ENCODE measurements around the gene IRGC. TPM values are rescaled to one million over a fixed set of nuclear protein-coding genes. Genes with fewer than 3 reads are reported as not detected.
A peak's percentile ranks its signal among the peaks of the same experiment; 100 is the strongest.

The IRGC gene
- total RNA-seq, 1 experiment from 2014 or later, result not detected

DNA sequence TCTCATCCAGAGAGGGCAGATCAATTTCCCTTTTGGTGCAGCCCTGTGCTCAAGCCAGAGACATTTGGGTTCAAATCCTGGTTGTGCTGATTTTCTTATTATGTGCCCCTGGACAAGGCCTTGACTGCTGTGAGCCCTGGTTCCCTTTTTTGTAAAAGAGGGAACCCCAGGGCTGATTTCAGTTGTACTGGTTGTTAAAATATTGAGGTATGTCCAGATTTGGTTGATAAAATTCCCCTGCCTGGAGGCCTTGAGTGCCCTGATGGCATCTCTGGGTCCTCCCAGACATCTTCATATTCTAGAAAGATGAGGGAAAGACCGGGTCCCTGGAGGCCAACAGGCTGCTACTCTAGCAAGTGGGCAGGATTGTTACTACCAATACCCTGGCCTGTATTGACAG, 31.6 kb upstream of the IRGC start:
- DNase-seq, result no peak
- Histone ChIP-seq H3K36me3 (no peaks in the 10 kb centered on the region), H3K4me3 (no peak overlapping the region), H3K27me3 (no peaks in the 10 kb centered on the region), H3K9me3 (no peaks in the 10 kb centered on the region)

GRCh38 chr19:43687660-43687997, 28.2 kb upstream of the IRGC start:
- no peak for DNase-seq
- H3K4me3 ChIP-seq, result no peak overlapping the region
- peaks cover 28% of the 10 kb centered on the region for H3K9me3 ChIP-seq
- H3K27me3 ChIP-seq, result no peaks in the 10 kb centered on the region
- H3K36me3 ChIP-seq, result no peaks in the 10 kb centered on the region

- H3K27me3 ChIP-seq, result no peaks in the 10 kb centered on the region
- H3K9me3 ChIP-seq, result peaks cover 28% of the 10 kb centered on the region
- DNase-seq, result no peak
- no peak overlapping the region for H3K4me3 ChIP-seq
- no peaks in the 10 kb centered on the region for H3K36me3 ChIP-seq
These were observed 27.7 kb upstream of the IRGC start for GRCh38 chr19:43688059-43688701.

GRCh38 chr19:43690444-43690843, 25.4 kb upstream of the IRGC start:
- no peak for DNase-seq
- Histone ChIP-seq H3K36me3 (no peaks in the 10 kb centered on the region), H3K9me3 (peaks cover 28% of the 10 kb centered on the region), H3K27me3 (no peaks in the 10 kb centered on the region; the same call in 1 of the 2 replicates), H3K4me3 (no peak overlapping the region)

GRCh38 chr19:43690890-43691289, 25.0 kb upstream of the IRGC start:
- no peak for DNase-seq
- no peaks in the 10 kb centered on the region for H3K36me3 ChIP-seq
- H3K9me3 ChIP-seq, result peaks cover 28% of the 10 kb centered on the region
- H3K4me3 ChIP-seq, result no peak overlapping the region
- H3K27me3 ChIP-seq, result no peaks in the 10 kb centered on the region; the same call in 1 of the 2 replicates

GRCh38 chr19:43691755-43692154, 24.1 kb upstream of the IRGC start:
- Histone ChIP-seq H3K4me3 (no peak overlapping the region), H3K9me3 (peaks cover 28% of the 10 kb centered on the region), H3K36me3 (no peaks in the 10 kb centered on the region), H3K27me3 (no peaks in the 10 kb centered on the region; the same call in 1 of the 2 replicates)
- no peak for DNase-seq

DNA sequence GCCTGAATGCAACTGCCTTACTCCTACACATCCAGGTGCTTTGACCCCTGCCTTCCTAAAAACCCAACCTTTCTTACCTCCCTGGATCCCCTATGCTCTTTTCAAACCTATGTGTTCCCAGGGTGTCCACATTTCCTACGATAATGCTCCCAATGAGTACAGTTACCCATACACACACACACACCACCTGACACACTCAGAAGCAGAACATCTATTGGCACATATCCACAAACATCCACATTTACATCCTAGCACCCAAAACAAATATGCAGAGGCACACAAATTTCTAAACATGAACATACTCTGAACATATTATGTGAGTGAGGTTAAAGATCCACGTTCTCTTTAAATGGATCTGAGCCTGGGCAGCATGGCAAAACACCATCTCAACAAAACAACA, 23.5 kb upstream of the IRGC start:
- Histone ChIP-seq H3K27me3 (no peaks in the 10 kb centered on the region; the same call in 1 of the 2 replicates), H3K4me3 (no peak overlapping the region), H3K36me3 (no peaks in the 10 kb centered on the region), H3K9me3 (peaks cover 28% of the 10 kb centered on the region)
- no peak for DNase-seq

- no peaks in the 10 kb centered on the region; the same call in 1 of the 2 replicates for H3K27me3 ChIP-seq
- peaks cover 28% of the 10 kb centered on the region for H3K9me3 ChIP-seq
- no peaks in the 10 kb centered on the region for H3K36me3 ChIP-seq
- no peak overlapping the region for H3K4me3 ChIP-seq
- no peak for DNase-seq
These were observed 23.0 kb upstream of the IRGC start for GRCh38 chr19:43692877-43693276.

DNA sequence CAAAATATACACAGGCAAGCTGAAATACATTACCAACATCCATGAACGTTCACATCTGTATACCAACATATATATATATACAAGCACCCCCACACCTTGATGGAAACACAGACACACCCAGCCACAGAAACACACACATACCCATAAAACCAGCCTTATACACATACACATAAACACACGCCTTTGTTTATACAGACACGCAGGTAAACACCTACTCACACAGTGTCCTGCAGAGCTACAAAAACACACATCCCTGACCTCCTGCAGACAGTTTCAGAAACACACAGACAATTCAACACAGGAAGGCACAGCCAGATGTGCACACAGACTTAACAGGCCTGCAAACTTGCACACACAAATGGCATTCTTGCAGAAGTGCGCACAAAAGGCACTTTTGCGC, 21.3 kb upstream of the IRGC start:
- no peak for DNase-seq
- no peaks in the 10 kb centered on the region for H3K36me3 ChIP-seq
- H3K27me3 ChIP-seq, result no peaks in the 10 kb centered on the region; the same call in 1 of the 2 replicates
- no peak overlapping the region for H3K4me3 ChIP-seq
- H3K9me3 ChIP-seq, result peaks cover 28% of the 10 kb centered on the region

- H3K4me3 ChIP-seq, result no peak overlapping the region
- no peak for DNase-seq
- peaks cover 13% of the 10 kb centered on the region for H3K9me3 ChIP-seq
- H3K36me3 ChIP-seq, result no peaks in the 10 kb centered on the region
- no peaks in the 10 kb centered on the region; the same call in 1 of the 2 replicates for H3K27me3 ChIP-seq
These were observed 19.7 kb upstream of the IRGC start for GRCh38 chr19:43695985-43696704.

DNA sequence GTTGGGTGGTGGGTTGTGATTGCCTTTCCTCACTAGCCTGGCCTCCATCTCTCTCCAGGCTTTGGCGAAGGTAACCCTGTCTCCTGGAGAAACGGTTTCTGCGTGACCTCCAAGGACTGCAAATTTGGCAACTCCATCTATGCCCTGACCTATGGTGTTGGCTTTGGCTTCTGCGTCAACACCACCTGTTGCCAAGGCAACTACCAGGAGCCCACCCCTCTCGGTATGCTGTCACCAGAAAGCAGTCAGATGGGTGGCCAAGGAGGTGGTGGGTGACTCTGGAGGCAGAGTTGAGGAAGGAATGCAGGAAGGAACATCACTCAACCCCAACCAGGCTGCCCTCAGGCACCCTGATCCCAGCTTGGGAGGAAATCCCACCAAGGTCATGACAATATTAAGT, 18.6 kb upstream of the IRGC start:
- no peak overlapping the region for H3K4me3 ChIP-seq
- no peaks in the 10 kb centered on the region for H3K36me3 ChIP-seq
- H3K9me3 ChIP-seq, result peaks cover 1% of the 10 kb centered on the region
- H3K27me3 ChIP-seq, result no peaks in the 10 kb centered on the region; the same call in 1 of the 2 replicates
- no peak for DNase-seq

DNA sequence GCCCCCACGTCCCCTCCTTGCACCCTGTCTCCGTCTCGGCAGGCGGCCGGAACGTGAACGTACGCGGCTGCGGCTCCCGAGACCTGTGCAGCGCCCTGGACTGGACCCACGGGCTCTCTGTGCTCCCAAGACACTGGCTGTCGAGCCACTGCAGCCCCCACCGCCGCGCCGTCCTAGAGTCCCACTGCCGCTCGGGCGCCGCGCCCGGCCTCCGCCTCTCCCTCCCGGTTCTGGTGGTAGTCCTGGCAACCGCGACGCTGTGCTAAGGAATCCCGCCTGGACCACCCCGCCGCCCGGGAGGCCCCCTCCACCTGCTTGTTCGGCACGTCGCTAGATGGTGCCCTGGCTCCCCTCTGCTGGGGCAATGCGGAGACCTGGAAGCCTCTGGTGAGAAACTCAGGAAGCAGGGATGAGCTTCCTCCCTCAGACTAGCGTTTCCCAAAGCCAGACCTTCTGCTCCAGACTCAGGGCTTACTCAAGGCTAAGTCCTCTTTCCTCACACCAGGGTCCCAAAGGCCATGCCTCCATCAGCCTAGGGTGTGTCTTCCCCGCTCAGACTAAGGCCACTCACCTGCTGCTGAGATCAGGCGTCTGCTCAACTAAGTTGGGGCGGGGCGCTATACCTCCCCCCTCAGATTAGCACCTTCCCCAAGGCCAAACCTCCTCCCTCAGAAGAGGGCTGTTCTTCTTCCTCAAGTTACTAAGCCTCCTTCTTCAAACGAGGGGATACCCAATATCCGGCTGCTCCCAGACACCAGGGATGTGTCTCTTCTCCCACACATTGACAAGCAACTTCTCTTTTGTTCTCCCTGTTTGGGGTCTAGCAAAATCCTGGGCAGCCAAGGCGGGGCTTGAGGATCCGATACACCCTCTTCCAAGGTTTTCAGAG, 16.1 kb upstream of the IRGC start:
- no peaks in the 10 kb centered on the region for H3K36me3 ChIP-seq
- no peaks in the 10 kb centered on the region for H3K9me3 ChIP-seq
- no peak overlapping the region for H3K4me3 ChIP-seq
- H3K27me3 ChIP-seq, result no peaks in the 10 kb centered on the region; the same call in 1 of the 2 replicates
- DNase-seq, result no peak

- peak overlapping the region; percentile 10; the same call in 1 of the 2 replicates for H3K4me3 ChIP-seq
- peak; percentile 87 for DNase-seq
- no peaks in the 10 kb centered on the region for H3K36me3 ChIP-seq
- no peaks in the 10 kb centered on the region for H3K27me3 ChIP-seq
- no peaks in the 10 kb centered on the region for H3K9me3 ChIP-seq
These were observed 15.4 kb upstream of the IRGC start for GRCh38 chr19:43700395-43701000.

GRCh38 chr19:43704002-43704705, 11.7 kb upstream of the IRGC start:
- H3K9me3 ChIP-seq, result no peaks in the 10 kb centered on the region
- H3K4me3 ChIP-seq, result no peak overlapping the region
- DNase-seq, result no peak
- no peaks in the 10 kb centered on the region for H3K36me3 ChIP-seq
- no peaks in the 10 kb centered on the region for H3K27me3 ChIP-seq

GRCh38 chr19:43705729-43706128, 10.1 kb upstream of the IRGC start:
- Histone ChIP-seq H3K36me3 (no peaks in the 10 kb centered on the region), H3K9me3 (no peaks in the 10 kb centered on the region), H3K4me3 (no peak overlapping the region), H3K27me3 (no peaks in the 10 kb centered on the region)
- no peak for DNase-seq

DNA sequence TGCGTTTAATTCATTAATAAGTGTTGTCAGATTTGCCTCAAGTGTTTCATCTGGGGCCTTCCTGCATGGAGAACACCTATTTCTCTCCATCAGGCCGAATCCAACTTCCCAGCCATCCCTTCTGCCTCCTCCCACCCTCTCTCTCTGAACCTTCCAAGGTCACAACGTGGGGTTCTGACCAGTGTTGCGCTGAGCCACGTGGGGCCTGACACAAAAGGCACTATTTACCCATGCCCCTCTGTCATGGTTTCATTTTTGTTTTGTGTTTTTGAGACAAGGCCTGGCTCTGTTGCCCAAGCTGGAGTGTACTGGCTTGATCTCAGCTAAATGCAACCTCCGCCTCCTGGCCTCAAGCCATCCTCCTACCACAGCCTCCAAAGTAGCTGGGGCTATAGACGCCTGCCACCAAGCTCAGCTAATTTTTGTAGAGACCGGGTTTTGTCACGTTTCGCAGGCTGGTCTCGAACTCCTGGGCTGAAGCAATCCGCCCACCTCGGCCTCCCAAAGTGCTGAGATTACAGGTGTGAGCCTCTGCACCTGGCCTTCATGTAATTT, 8.6 kb upstream of the IRGC start:
- no peak for DNase-seq
- no peaks in the 10 kb centered on the region for H3K36me3 ChIP-seq
- no peaks in the 10 kb centered on the region for H3K27me3 ChIP-seq
- H3K9me3 ChIP-seq, result no peaks in the 10 kb centered on the region
- H3K4me3 ChIP-seq, result no peak overlapping the region
